HepG2 (cell line): ENCODE data around the gene RMDN2. TPM values are rescaled to one million over a fixed set of nuclear protein-coding genes. Genes with fewer than 3 reads are reported as not detected.
A peak's percentile ranks its signal among the peaks of the same experiment; 100 is the strongest.

Experiments
- FOXC1 ChIP-seq: sonication (generic); formaldehyde crosslinking; IDR thresholded peaks from 2 replicates; pipeline ENCODE4 v1.8.0; 2022; ENCODE audit warnings: mild to moderate bottlenecking, missing genetic modification reagents, borderline replicate concordance
- GMEB1 ChIP-seq: sonication (generic); formaldehyde crosslinking; IDR thresholded peaks from 2 replicates; pipeline ENCODE4 v1.5.1; 2020; ENCODE audit warnings: missing genetic modification reagents, mild to moderate bottlenecking, borderline replicate concordance
- HNRNPH1 ChIP-seq: fragments of 200-400 bp; formaldehyde crosslinking; optimal IDR thresholded peaks from 2 replicates; pipeline ENCODE3; 2017; ENCODE audit warnings: mild to moderate bottlenecking, low read depth, low read length
- HOMEZ ChIP-seq: IDR thresholded peaks from 2 replicates; pipeline ENCODE4 v1.6.1; 2016; ENCODE audit warnings: low read depth
- ISL2 ChIP-seq: sonication (generic); formaldehyde crosslinking; IDR thresholded peaks from 2 replicates; pipeline ENCODE4 v1.5.0; 2020; ENCODE audit warnings: missing genetic modification reagents
- KMT2B ChIP-seq: IDR thresholded peaks from 2 replicates; pipeline ENCODE4 v1.6.1; 2016; ENCODE audit warnings: missing genetic modification reagents, missing compliant biosample characterization
- MEF2D ChIP-seq: sonication (generic); formaldehyde crosslinking; IDR thresholded peaks from 2 replicates; pipeline ENCODE4 v1.5.1; 2020; ENCODE audit warnings: mild to moderate bottlenecking, missing genetic modification reagents
- MIER2 ChIP-seq: IDR thresholded peaks from 2 replicates; pipeline ENCODE4 v1.6.1; 2016; ENCODE audit warnings: missing biosample characterization, missing genetic modification reagents
- POLR2A ChIP-seq, 2 experiments: IDR thresholded peaks; 2 replicates each; pipeline ENCODE4 v1.6.1; 2011; ENCODE audit warnings: low read depth in 2 of 2, low read length in 2 of 2, mild to moderate bottlenecking in 1 of 2, moderate library complexity in 1 of 2; ENCODE audit not compliant: insufficient read depth in 1 of 2
- REL ChIP-seq: sonication (generic); formaldehyde crosslinking; conservative IDR thresholded peaks from 2 replicates; pipeline ENCODE4 v1.8.0; 2022; ENCODE audit warnings: mild to moderate bottlenecking, missing genetic modification reagents, moderate library complexity
- TMF1 ChIP-seq: sonication (generic); formaldehyde crosslinking; IDR thresholded peaks from 2 replicates; pipeline ENCODE4 v1.8.1; 2022; ENCODE audit warnings: low read depth, missing genetic modification reagents
- ZBTB40 ChIP-seq, 2 experiments: fragments of 450-650 bp in 1 of 2; sonication (generic) in 1 of 2; formaldehyde crosslinking in 1 of 2; IDR thresholded peaks; 2 replicates each; pipeline versions ENCODE4 v1.6.1 to v1.8.0; 2016 to 2022; ENCODE audit warnings: antibody characterized with exemption in 1 of 2, mild to moderate bottlenecking in 1 of 2, missing genetic modification reagents in 1 of 2
- ZNF143 ChIP-seq: sonication (generic); formaldehyde crosslinking; IDR thresholded peaks from 2 replicates; pipeline ENCODE4 v1.4.0; 2020; ENCODE audit warnings: missing genetic modification reagents
- ZNF326 ChIP-seq: sonication (generic); formaldehyde crosslinking; IDR thresholded peaks from 2 replicates; pipeline ENCODE4 v1.4.0; 2020; ENCODE audit warnings: missing genetic modification reagents, borderline replicate concordance
- ZNF451 ChIP-seq: sonication (generic); formaldehyde crosslinking; IDR thresholded peaks from 2 replicates; pipeline ENCODE4 v1.5.0; 2020; ENCODE audit warnings: mild to moderate bottlenecking, missing genetic modification reagents
- ZNF552 ChIP-seq: sonication (generic); formaldehyde crosslinking; IDR thresholded peaks from 2 replicates; pipeline ENCODE4 v1.9.0; 2022; ENCODE audit warnings: missing genetic modification reagents, mild to moderate bottlenecking, borderline replicate concordance
- ZUFSP ChIP-seq: sonication (generic); formaldehyde crosslinking; IDR thresholded peaks from 2 replicates; pipeline ENCODE4 v1.9.0; 2021; ENCODE audit warnings: missing genetic modification reagents, mild to moderate bottlenecking, borderline replicate concordance
- polyA plus RNA-seq, 8 experiments: library from polyadenylated mRNA; depleted of rRNA in 3 of 8; stranded (reverse) in 7 of 8; unstranded in 1 of 8; fragments of >200 nt; fragmentation: Illumina TruSeq in 4 of 8; extraction: Trizol in 4 of 8; gene quantifications; 2 replicates each; pipeline versions ENCODE4 v1.2.1 to v1.2.3, GENCODE V29; 2011 to 2016; ENCODE audit warnings: low read depth in 4 of 8, missing spikeins in 1 of 8, mixed read lengths in 1 of 8; ENCODE audit not compliant: insufficient read depth in 1 of 8
- total RNA-seq, 5 experiments: library from RNA; depleted of rRNA; stranded (reverse); fragments of >200 nt; fragmentation: Illumina TruSeq; extraction: Trizol; gene quantifications; 2 replicates each; pipeline ENCODE4 v1.2.3, GENCODE V29; 2016; ENCODE audit warnings: low read depth in 1 of 5

The RMDN2 gene
- total and polyA plus RNA-seq, 2 of the 13 experiments (the other 11 are each of a cell fraction or from before 2014, with no cell fraction given), result 2.3 to 8.9 TPM

- TF ChIP-seq HOMEZ (CRISPR knock-in tag), result 0 out of 2 replicates have a peak, but pooled peaks have one; percentile 32
- no peak for TF ChIP-seq GMEB1 (CRISPR knock-in tag)
- no peak for TF ChIP-seq HNRNPH1
- no peak for TF ChIP-seq ZNF326 (CRISPR knock-in tag)
- TF ChIP-seq ZNF451 (CRISPR knock-in tag), result no peak
- TF ChIP-seq REL (CRISPR knock-in tag), result no peak
- no peak for TF ChIP-seq ZUFSP (CRISPR knock-in tag)
- no peak for TF ChIP-seq TMF1
- TF ChIP-seq ZNF143 (CRISPR knock-in tag), result no peak
- TF ChIP-seq MIER2 (CRISPR knock-in tag), result peak; percentile 19; the same call in 1 of the 2 replicates
- no peak for TF ChIP-seq MEF2D (CRISPR knock-in tag)
- no peak for TF ChIP-seq FOXC1 (CRISPR knock-in tag)
- TF ChIP-seq ZNF552 (CRISPR knock-in tag), result no peak
- TF ChIP-seq POLR2A (IDR thresholded peaks at IDR 0.05; ENCODE audit: insufficient read depth in 1 of 2, low read depth in 2 of 2, low read length in 2 of 2), result no peak
- peak; percentile 87 for TF ChIP-seq ISL2 (CRISPR knock-in tag)
- no peak for TF ChIP-seq KMT2B
- no peak for TF ChIP-seq ZBTB40 (IDR thresholded peaks at IDR 0.05)
- TF ChIP-seq ZBTB40 (CRISPR knock-in tag; IDR thresholded peaks at IDR 0.05), result no peak; the same call in 1 of the 2 replicates
These were observed 4.5 kb upstream of the RMDN2 start (continued) for GRCh38 chr2:37920570-37920969.
